SK-N-SH treated with all-trans-retinoic acid at 6 μM for 48 hours (cell line): ENCODE data around the gene GGTA1.

ENCODE experiments used
- ATAC-seq: fragments of 200-7000 bp; cut with Tn5 transposase; 3 replicates; pipeline ENCODE4 v1.9.1; 2020; ENCODE audit warnings: mild to moderate bottlenecking, moderate library complexity
- BACH2 ChIP-seq: fragments of 250-450 bp; sonication (Bioruptor Pico); IDR thresholded peaks from 2 replicates; pipeline ENCODE4 v1.9.0; 2021; ENCODE audit warnings: mild to moderate bottlenecking, borderline replicate concordance
- CSDC2 ChIP-seq: fragments of 250-450 bp; sonication (Bioruptor Pico); IDR thresholded peaks from 2 replicates; pipeline ENCODE4 v1.5.0; 2020; ENCODE audit warnings: mild to moderate bottlenecking, moderate library complexity
- ESRRG ChIP-seq: fragments of 250-450 bp; sonication (Bioruptor Pico); IDR thresholded peaks from 2 replicates; pipeline ENCODE4 v1.6.1; 2021; ENCODE audit warnings: mild to moderate bottlenecking
- GLIS3 ChIP-seq: fragments of 250-450 bp; sonication (Bioruptor Pico); IDR thresholded peaks from 2 replicates; pipeline ENCODE4 v1.5.0; 2020; ENCODE audit warnings: mild to moderate bottlenecking, moderate library complexity
- OSR1 ChIP-seq: fragments of 250-450 bp; sonication (Bioruptor Pico); IDR thresholded peaks from 2 replicates; pipeline ENCODE4 v1.8.0; 2022; ENCODE audit warnings: moderate library complexity, mild to moderate bottlenecking, inconsistent platforms
- PPARA ChIP-seq: fragments of 250-450 bp; sonication (Bioruptor Pico); IDR thresholded peaks from 2 replicates; pipeline ENCODE4 v1.5.0; 2020; ENCODE audit warnings: mild to moderate bottlenecking, borderline replicate concordance
- RARB ChIP-seq: fragments of 250-450 bp; sonication (Bioruptor Pico); IDR thresholded peaks from 2 replicates; pipeline ENCODE4 v1.8.0; 2021; ENCODE audit warnings: mild to moderate bottlenecking, moderate library complexity
- SNAI2 ChIP-seq: fragments of 250-450 bp; sonication (Bioruptor Pico); IDR thresholded peaks from 2 replicates; pipeline ENCODE4 v1.5.0; 2020; ENCODE audit warnings: mild to moderate bottlenecking, moderate library complexity
- TCF4 ChIP-seq: fragments of 250-450 bp; sonication (Bioruptor Pico); IDR thresholded peaks from 2 replicates; pipeline ENCODE4 v1.8.0; 2021; ENCODE audit warnings: mild to moderate bottlenecking, moderate library complexity, borderline replicate concordance
- TOX ChIP-seq: fragments of 250-450 bp; sonication (Bioruptor Pico); IDR thresholded peaks from 2 replicates; pipeline ENCODE4 v1.8.0; 2021; ENCODE audit warnings: mild to moderate bottlenecking, moderate library complexity, borderline replicate concordance
- ZC3H10 ChIP-seq: fragments of 250-450 bp; sonication (Bioruptor Pico); IDR thresholded peaks from 2 replicates; pipeline ENCODE4 v1.5.1; 2021; ENCODE audit warnings: mild to moderate bottlenecking, moderate library complexity
- ZFP3 ChIP-seq: fragments of 250-450 bp; sonication (Bioruptor Pico); IDR thresholded peaks from 2 replicates; pipeline ENCODE4 v1.5.0; 2020; ENCODE audit warnings: mild to moderate bottlenecking, moderate library complexity
- ZFP30 ChIP-seq: fragments of 450-650 bp; formaldehyde crosslinking; IDR thresholded peaks from 2 replicates; pipeline ENCODE4 v1.5.0; 2022; ENCODE audit warnings: mild to moderate bottlenecking, moderate library complexity
- ZNF565 ChIP-seq: fragments of 450-650 bp; formaldehyde crosslinking; conservative IDR thresholded peaks from 2 replicates; pipeline ENCODE4 v1.5.0; 2020; ENCODE audit warnings: low read depth, mild to moderate bottlenecking, moderate library complexity
- ZNF70 ChIP-seq: fragments of 450-650 bp; formaldehyde crosslinking; IDR thresholded peaks from 2 replicates; pipeline ENCODE4 v1.5.0; 2020; ENCODE audit warnings: mild to moderate bottlenecking, moderate library complexity
- ZNF8 ChIP-seq: fragments of 450-650 bp; formaldehyde crosslinking; IDR thresholded peaks from 2 replicates; pipeline ENCODE4 v1.5.0; 2020; ENCODE audit warnings: mild to moderate bottlenecking, moderate library complexity
- TF ChIP-seq, protein P1 (sequence below): fragments of 250-450 bp; sonication (Bioruptor Pico); IDR thresholded peaks from 2 replicates; pipeline ENCODE4 v1.5.1; 2021; ENCODE audit warnings: mild to moderate bottlenecking, moderate library complexity
- TF ChIP-seq, protein P2 (sequence below): fragments of 250-450 bp; sonication (Bioruptor Pico); IDR thresholded peaks from 2 replicates; pipeline ENCODE4 v1.5.1; 2020; ENCODE audit warnings: low read depth, mild to moderate bottlenecking, moderate library complexity
- TF ChIP-seq, protein P3 (sequence below): fragments of 250-450 bp; sonication (Bioruptor Pico); IDR thresholded peaks from 2 replicates; pipeline ENCODE4 v1.8.0; 2020; ENCODE audit warnings: mild to moderate bottlenecking, moderate library complexity, borderline replicate concordance
- TF ChIP-seq, protein P4 (sequence below): fragments of 250-450 bp; sonication (Bioruptor Pico); IDR thresholded peaks from 2 replicates; pipeline ENCODE4 v1.5.0; 2020; ENCODE audit warnings: mild to moderate bottlenecking, moderate library complexity

Gene GGTA1

DNA sequence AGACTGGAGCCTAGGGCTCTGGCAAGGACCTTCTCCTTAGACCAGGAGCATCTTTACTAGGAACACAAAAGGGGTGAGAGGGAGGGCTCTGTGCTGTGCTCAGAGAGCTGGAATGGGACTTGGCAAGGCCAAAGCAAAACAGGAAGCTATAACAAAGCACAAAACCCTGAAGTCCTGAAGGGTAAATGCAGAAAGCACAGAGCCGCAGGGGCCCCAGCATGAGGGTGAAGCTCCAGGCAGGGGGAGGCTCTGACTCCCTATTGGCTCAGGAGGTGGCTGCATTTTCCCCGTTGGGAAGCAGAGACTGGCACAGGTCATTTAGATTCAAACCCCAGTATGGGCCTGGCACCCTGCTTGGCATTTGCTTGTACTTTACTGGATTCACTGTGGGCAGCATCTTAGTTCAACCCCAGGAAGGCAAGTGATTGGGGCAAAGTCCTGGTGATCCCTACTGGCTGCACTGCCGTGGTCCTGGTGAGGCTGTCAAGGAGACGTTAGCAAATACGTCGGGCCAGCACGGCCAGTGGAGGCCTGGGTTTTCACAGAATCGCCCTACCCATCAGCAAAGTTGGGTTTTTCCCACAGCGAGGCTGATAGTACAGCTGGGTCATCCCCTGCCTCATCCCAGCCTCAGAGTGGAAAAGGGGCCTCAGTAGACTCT is 46.3 kb downstream of the GGTA1 start:
- ATAC-seq: no peak
- TF ChIP-seq, protein P1, sequence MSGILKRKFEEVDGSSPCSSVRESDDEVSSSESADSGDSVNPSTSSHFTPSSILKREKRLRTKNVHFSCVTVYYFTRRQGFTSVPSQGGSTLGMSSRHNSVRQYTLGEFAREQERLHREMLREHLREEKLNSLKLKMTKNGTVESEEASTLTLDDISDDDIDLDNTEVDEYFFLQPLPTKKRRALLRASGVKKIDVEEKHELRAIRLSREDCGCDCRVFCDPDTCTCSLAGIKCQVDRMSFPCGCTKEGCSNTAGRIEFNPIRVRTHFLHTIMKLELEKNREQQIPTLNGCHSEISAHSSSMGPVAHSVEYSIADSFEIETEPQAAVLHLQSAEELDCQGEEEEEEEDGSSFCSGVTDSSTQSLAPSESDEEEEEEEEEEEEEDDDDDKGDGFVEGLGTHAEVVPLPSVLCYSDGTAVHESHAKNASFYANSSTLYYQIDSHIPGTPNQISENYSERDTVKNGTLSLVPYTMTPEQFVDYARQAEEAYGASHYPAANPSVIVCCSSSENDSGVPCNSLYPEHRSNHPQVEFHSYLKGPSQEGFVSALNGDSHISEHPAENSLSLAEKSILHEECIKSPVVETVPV (CRISPR knock-in tag): no peak
- TF ChIP-seq BACH2 (no peak), GLIS3 (CRISPR knock-in tag) (no peak), ZNF70 (CRISPR knock-in tag) (no peak)

DNA sequence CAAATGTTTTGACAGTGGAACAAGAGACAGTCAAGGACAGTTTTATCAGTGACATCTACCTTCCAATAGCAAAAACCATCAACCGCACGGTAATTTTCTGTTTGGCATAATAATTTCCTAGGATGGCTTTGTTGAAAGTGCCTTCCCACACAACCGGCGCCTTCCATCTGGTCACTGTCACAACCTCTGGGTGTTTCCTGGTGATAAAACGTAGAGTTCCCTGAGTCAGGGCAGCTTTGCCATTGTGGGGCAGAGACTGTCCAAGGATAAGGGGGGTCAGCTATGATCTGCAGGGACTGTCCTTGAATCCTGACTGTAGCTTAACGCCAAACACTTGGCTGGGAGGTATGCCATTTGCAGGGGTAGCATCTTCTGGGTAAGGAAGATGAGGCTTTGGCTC is 47.6 kb downstream of the GGTA1 start:
- no peak for ATAC-seq

DNA sequence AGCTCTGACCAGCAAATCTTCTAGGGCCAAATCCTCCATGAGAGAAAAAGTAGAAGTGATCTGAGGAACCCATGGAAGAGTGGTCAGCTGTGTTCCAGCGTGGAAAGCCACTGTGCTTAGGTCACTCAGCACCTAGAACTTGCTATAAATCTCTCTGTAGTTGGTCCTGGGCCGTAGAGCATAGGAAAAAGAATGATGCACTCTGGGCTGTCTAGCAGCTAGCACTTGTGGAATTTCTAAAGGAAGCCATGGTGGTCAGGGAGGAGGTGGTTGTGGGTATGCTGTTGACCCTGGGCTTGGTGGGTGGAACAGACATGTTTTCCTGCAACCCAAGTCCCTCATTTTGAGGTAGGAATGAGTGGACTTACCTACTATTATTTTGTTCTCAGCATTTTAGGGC is 48.1 kb downstream of the GGTA1 start:
- no peak for TF ChIP-seq PPARA (CRISPR knock-in tag)
- TF ChIP-seq SNAI2 (CRISPR knock-in tag): no peak
- TF ChIP-seq ZC3H10 (CRISPR knock-in tag): no peak
- no peak for TF ChIP-seq CSDC2 (CRISPR knock-in tag)
- TF ChIP-seq TOX (CRISPR knock-in tag): no peak
- no peak for TF ChIP-seq ZNF565 (CRISPR knock-in tag)
- TF ChIP-seq ZNF8 (CRISPR knock-in tag): no peak
- no peak for ATAC-seq

More for the DNA sequence above, 47.6 kb downstream of the GGTA1 start:
- TF ChIP-seq CSDC2 (CRISPR knock-in tag) (no peak), ZNF8 (CRISPR knock-in tag) (no peak)
- TF ChIP-seq, all 23 proteins: peak for 0

DNA sequence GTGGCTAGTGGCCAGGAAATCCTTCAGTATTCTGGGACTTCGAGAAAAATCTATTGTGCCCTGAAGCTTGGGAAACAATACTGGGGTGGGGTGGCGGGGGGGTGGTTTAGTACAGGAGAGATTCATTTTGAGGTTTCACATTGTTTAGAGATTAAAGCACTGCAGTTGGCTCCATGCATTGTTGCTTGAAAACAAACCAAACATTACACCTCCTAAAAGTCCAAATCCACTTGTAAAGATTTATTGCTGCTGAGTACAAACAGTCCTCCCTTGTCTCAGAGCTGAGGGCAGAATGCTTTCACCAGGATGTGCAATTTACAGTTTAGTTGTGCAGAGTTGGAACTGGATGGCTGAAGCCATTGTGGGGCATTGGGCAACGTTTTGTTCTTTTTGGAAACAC is 49.4 kb downstream of the GGTA1 start:
- TF ChIP-seq, protein P2, sequence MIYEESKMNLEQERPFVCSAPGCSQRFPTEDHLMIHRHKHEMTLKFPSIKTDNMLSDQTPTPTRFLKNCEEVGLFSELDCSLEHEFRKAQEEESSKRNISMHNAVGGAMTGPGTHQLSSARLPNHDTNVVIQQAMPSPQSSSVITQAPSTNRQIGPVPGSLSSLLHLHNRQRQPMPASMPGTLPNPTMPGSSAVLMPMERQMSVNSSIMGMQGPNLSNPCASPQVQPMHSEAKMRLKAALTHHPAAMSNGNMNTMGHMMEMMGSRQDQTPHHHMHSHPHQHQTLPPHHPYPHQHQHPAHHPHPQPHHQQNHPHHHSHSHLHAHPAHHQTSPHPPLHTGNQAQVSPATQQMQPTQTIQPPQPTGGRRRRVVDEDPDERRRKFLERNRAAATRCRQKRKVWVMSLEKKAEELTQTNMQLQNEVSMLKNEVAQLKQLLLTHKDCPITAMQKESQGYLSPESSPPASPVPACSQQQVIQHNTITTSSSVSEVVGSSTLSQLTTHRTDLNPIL (CRISPR knock-in tag): no peak
- TF ChIP-seq, protein P3, sequence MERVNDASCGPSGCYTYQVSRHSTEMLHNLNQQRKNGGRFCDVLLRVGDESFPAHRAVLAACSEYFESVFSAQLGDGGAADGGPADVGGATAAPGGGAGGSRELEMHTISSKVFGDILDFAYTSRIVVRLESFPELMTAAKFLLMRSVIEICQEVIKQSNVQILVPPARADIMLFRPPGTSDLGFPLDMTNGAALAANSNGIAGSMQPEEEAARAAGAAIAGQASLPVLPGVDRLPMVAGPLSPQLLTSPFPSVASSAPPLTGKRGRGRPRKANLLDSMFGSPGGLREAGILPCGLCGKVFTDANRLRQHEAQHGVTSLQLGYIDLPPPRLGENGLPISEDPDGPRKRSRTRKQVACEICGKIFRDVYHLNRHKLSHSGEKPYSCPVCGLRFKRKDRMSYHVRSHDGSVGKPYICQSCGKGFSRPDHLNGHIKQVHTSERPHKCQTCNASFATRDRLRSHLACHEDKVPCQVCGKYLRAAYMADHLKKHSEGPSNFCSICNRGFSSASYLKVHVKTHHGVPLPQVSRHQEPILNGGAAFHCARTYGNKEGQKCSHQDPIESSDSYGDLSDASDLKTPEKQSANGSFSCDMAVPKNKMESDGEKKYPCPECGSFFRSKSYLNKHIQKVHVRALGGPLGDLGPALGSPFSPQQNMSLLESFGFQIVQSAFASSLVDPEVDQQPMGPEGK (CRISPR knock-in tag): no peak
- no peak for TF ChIP-seq ZNF8 (CRISPR knock-in tag)
- no peak for TF ChIP-seq SNAI2 (CRISPR knock-in tag)
- no peak for TF ChIP-seq ZFP30 (CRISPR knock-in tag)
- TF ChIP-seq TCF4: no peak
- no peak for TF ChIP-seq OSR1 (CRISPR knock-in tag)
- TF ChIP-seq, protein P4, sequence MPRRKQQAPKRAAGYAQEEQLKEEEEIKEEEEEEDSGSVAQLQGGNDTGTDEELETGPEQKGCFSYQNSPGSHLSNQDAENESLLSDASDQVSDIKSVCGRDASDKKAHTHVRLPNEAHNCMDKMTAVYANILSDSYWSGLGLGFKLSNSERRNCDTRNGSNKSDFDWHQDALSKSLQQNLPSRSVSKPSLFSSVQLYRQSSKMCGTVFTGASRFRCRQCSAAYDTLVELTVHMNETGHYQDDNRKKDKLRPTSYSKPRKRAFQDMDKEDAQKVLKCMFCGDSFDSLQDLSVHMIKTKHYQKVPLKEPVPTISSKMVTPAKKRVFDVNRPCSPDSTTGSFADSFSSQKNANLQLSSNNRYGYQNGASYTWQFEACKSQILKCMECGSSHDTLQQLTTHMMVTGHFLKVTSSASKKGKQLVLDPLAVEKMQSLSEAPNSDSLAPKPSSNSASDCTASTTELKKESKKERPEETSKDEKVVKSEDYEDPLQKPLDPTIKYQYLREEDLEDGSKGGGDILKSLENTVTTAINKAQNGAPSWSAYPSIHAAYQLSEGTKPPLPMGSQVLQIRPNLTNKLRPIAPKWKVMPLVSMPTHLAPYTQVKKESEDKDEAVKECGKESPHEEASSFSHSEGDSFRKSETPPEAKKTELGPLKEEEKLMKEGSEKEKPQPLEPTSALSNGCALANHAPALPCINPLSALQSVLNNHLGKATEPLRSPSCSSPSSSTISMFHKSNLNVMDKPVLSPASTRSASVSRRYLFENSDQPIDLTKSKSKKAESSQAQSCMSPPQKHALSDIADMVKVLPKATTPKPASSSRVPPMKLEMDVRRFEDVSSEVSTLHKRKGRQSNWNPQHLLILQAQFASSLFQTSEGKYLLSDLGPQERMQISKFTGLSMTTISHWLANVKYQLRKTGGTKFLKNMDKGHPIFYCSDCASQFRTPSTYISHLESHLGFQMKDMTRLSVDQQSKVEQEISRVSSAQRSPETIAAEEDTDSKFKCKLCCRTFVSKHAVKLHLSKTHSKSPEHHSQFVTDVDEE (CRISPR knock-in tag): no peak
- no peak for TF ChIP-seq ZFP3 (CRISPR knock-in tag)
- TF ChIP-seq CSDC2 (CRISPR knock-in tag): no peak
- TF ChIP-seq TOX (CRISPR knock-in tag): no peak
- TF ChIP-seq ESRRG (CRISPR knock-in tag): no peak
- TF ChIP-seq ZC3H10 (CRISPR knock-in tag): no peak
- TF ChIP-seq, protein P1 (CRISPR knock-in tag): no peak
- TF ChIP-seq ZNF565 (CRISPR knock-in tag): no peak
- no peak for TF ChIP-seq RARB (CRISPR knock-in tag)
- ATAC-seq: no peak
